NCI-H128 (cell line): ENCODE results near the gene CTTN.
A peak's percentile ranks its signal among the peaks of the same experiment; 100 is the strongest.

ENCODE experiments used
- DNase-seq: peaks from one replicate; lab custom pipeline; 2025; ENCODE audit not compliant: unreplicated experiment; lab: John Stamatoyannopoulos, UW

The CTTN gene

GRCh38 chr11:70397983-70398833 lies at the start of gene CTTN:
CTTN (plus strand) TSS chr11:70398529; CDS start chr11:70407298, 8,769 bp downstream.
- DNase-seq, result peak; percentile 71

DNA sequence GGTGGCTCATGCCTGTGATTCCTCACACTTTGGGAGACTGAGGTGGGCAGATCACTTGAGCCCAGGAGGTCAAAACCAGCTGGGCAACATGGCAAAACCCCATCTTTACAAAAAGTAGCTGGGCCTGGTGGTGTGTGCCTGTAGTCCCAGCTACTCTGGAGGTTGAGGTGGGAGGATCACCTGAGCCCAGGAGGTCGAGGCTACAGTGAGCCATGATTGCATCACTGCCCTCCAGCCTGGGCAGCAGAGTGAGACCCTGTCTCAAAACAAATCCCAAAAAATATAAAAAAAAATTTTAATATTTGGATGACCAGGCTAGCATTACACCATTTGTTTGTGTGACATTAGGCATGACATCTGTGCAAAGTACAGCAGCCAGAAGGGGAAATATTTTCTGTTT lies 49.7 kb upstream of the CTTN start:
- no peak for DNase-seq

- no peak for DNase-seq
Measured at GRCh38 chr11:70351646-70352045, 46.7 kb upstream of the CTTN start.

DNA sequence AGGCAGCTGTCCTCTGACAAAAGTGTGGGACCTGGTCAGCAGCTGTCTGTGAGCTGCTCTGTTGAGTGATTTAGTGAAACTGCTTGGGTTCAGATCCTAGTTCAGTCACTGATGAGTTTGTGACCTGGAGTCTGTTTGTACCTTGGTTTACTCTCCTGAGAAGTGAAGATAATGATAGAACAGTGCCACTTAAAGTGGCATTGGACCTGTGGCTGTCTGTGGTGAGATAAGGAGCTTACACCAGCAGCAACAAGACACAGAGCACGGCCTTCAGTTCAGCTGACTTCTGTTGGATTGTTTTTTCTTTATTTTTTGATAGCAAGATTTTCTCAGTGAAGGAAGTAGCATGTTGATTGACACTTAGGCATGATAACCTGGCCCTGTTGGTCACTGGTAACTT lies 46.2 kb upstream of the CTTN start:
- DNase-seq, result no peak

- DNase-seq, result no peak
Measured at GRCh38 chr11:70352601-70353000, 45.7 kb upstream of the CTTN start.

DNA sequence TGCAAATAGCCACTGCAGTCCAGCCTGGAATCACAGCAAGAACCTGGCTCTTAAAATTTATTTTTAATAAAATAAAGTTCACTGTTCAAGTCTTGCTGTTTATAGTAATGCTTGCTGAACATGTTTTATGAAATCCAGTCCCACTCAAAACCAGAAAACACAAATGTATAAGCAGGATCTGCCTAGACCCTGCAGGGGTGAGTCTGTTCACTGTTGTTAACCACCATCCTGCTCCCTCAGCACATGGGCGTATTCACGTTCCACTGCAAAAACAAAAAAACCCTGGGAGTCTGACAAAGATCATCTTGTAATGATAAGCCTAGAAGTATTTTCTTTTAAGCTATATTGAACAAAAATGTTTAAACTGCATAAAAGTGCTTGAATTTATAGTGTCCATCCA lies 45.0 kb upstream of the CTTN start:
- no peak for DNase-seq

DNA sequence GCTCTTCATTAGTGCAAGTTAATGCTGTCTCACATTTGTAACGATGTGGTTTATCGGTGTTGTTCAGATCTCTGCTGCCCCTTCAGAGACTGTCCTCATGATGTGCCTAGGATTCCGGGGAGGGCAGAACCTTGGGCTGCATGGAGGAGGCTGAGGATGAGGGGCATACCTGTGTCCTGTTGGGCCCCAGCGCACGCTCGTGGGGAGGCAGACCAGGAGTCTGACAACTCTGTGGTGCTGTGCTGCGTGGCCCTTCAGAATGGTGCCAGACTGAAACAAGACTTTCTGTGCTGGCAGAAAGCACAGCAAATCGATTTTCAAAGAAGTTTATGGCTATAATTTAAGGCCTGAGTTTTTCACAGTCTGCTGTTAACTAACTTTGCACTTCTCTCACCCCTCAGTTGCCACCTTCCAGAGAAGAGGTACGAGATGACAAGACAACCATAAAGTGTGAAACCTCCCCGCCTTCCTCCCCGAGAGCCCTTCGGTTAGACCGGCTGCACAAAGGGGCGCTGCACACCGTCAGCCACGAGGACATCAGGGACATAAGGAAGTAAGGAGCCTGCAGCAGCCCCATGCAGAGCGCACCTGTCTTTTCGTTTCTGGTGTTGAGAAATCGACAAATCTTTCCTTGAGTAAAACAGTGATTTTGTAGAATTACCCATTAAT lies 44.3 kb upstream of the CTTN start:
- no peak for DNase-seq

- no peak for DNase-seq
Measured at GRCh38 chr11:70354629-70355028, 43.7 kb upstream of the CTTN start.

- no peak for DNase-seq
Measured at GRCh38 chr11:70358753-70359152, 39.6 kb upstream of the CTTN start.

DNA sequence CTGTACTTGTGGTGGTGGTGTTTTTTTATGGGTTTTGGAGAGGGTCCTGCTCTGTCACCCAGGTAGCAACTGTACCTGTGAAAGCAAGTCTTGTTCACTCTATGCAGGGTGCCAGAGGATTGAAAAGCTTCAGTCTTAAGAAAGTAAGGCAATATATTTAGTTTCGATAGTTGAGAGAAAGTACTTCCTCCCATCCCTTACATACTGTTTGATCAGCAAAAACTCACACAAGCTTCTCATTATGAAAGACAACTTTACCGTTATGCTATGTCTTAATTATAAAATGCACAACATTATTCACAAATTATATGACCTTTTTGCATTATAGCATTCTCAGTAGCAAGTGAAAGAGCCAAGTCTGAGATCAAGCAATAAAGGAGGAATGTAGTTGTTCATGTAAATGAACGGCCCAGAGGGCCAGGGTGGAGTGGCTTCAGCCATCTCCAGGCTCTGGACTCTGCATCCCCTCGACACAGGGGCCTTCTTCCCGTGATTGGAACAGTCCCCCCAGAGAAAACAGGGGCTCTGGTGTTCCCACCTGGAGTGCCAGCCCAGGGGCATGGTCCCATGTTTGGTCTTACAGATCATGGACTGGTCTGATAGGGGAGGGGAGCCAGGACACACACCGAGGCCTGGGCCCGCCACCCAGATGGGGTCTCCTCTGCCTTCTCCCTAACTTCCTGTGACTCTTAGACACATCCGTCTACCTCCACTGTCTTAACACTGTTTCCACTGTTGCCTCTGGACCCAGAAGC lies 38.7 kb upstream of the CTTN start:
- DNase-seq, result no peak

DNA sequence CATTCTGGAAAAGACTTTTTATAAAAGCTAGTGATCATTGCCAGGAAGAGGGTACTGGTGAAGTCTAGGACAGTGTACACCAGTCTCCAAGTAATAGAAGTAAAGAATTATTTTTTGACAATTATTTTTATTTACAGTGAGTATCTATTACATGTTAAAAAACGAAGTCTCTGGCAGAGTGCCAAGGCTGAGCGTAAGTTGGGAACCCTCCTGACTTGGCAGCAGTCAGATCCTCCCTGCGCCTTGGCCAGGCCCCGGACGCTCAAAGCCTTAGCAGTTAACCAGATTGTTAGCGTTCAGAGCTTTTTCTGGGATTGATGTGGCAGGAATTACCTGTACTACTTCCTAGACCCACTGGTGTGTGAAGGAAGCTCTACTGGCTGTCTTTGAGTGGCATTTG lies 38.1 kb upstream of the CTTN start:
- no peak for DNase-seq

GRCh38 chr11:70364178-70364577 lies 34.2 kb upstream of the CTTN start:
- DNase-seq, result no peak

DNA sequence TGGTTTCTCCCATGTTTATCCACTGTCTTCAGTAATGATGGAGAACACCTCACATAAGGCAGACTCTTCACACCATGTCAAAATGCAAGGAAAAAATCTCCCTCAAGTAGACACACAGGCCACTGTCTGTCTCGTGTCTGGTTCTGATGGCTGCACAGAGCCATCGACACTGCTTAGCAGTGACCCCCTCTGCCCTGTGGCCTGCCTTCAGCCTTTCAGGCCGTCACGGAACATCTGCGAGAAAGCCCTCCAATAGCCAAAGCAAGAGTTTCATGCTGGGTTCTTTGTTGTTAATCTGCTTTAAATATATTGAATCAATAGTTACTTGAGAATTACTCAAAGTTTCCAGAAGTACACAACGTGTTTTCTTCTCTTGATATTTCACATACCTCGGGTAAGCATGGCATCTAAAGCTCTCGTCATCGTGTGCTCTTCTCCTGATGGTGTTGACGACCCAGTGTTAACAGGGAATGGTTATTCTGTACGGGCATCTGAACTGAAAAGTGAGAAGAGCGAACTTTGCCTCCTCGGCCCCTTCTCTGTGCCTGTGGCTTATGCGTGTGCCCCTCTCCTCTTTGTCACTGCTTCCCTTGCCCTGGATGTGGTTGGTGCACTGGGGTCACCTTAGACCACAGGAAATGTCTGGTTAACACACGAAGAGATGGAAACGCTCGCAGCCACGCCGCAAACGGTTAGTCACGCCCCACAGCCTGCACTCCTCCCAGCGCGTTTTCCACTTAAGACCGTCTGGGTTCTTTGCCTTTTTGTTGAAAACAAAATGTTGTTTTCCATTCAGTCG lies 33.4 kb upstream of the CTTN start:
- no peak for DNase-seq

DNA sequence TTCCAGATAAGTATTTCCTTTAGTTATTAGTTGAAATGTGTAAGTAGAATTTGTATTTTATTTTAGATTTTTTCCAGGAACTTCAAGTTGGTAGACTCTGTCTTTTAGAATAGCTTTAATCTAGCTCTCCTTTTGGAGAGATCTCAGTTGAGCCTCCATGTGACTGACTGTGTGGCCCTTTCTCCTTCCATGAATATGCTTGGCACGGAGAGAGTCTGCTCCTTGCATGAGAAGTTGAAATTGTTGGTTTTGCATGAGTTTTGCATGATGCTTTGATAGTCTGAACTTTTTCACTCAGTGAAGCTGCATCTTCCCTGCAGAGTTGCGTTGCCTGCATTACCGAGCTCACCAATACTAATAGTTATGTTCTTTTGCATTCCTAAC lies 32.8 kb upstream of the CTTN start:
- DNase-seq, result no peak

- DNase-seq, result no peak
Measured at GRCh38 chr11:70367071-70367470, 31.3 kb upstream of the CTTN start.

DNA sequence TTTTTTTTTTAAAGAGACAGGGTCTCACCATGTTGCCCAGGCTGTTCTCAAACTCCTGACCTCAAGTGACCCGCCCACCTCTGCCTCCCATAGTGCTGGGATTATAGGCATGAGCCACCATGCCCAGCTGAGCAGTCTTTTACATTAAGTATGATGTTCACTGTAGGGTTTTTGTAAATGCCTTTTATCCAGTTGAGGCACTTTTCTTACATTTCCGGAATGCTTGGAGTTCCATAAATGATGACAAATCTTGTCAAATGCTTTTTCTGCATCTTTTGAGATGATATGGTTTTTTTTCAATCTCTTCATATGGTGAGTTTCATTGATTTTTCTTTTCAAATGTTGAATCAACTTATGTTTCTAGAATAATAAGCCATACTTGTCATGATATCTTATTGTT lies 29.4 kb upstream of the CTTN start:
- DNase-seq, result no peak

DNA sequence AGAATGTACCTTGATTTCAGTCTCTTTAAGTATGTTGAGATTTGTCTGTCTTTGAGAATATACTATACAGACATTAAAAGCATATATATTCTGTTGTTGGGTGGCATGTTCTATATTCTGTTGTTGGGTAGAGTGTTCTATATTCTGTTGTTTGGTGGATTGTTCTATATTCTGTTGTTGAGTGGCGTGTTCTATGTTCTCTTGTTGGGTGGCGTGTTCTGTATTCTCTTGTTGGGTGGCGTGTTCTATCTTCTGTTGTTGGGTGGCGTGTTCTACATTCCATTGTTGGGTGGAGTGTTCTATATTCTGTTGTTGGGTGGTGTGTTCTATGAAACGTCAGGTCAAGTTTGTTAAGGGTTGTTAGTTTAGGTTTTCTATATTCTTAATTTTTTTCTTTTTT lies 27.1 kb upstream of the CTTN start:
- no peak for DNase-seq

DNA sequence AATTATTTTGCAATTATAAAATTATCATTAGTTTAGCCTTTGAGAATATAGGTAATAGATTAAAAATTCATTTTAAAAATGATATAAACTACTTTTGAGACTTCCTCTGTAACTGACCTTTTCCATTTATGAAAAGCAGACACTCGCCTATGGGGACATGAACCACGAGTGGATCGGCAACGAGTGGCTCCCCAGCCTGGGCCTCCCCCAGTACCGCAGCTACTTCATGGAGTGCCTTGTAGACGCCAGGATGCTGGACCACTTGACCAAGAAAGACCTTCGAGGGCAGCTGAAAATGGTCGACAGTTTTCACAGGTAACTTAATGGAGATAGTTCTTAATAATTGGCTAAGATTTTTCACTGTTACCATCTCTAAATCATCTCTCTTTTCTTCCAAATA lies 26.3 kb upstream of the CTTN start:
- no peak for DNase-seq

GRCh38 chr11:70376621-70377020 lies 21.7 kb upstream of the CTTN start:
- DNase-seq, result no peak

GRCh38 chr11:70377645-70378044 lies 20.7 kb upstream of the CTTN start:
- DNase-seq, result no peak

- DNase-seq, result no peak
Measured at GRCh38 chr11:70378506-70379134, 19.7 kb upstream of the CTTN start.
